ENCODE results near the gene DPYD. TPM values are rescaled to one million over a fixed set of nuclear protein-coding genes. Genes with fewer than 3 reads are reported as not detected.

Gene DPYD
- total and polyA plus RNA-seq, 9 of the 15 experiments (the other 6 are each of a cell fraction or from before 2014, with no cell fraction given): 0.03 to 0.25 (median 0.08) TPM; not detected in 2

DNA sequence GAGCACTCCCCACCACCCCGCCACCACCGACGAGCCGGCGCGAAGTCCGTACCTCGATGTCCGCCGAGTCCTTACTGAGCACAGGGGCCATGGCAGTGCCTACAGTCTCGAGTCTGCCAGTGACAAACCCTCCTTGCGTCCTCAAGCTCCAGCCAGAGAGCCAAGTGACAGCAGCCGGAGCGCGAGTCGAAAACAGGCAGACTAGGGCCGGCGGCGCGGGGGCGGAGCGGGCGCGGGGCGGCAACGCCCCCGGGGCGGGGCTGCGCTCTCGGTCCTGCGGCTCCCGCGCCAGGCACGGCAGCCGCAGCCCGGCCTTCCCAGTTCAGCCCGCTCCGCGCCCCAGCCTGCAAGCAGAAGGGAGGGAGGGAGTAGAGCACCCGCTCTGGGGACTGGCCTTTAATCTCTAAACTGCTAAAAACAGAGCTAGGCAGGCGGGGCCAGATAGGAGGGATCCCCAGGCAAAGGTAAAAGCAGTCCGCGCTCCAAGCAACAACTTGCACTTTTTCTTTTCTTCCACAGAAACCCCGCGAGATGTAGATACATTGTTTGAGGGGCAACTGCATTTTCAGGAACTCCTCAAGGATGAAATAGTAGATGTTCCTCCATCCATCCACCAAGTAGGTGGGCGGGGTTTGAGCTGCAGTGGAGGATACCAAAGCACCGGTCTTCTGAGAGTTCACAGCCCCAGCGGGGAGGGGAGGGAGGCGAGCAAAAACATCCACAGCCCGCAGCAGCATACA, at the start of gene DPYD (continued):
- TF ChIP-seq, protein P1, sequence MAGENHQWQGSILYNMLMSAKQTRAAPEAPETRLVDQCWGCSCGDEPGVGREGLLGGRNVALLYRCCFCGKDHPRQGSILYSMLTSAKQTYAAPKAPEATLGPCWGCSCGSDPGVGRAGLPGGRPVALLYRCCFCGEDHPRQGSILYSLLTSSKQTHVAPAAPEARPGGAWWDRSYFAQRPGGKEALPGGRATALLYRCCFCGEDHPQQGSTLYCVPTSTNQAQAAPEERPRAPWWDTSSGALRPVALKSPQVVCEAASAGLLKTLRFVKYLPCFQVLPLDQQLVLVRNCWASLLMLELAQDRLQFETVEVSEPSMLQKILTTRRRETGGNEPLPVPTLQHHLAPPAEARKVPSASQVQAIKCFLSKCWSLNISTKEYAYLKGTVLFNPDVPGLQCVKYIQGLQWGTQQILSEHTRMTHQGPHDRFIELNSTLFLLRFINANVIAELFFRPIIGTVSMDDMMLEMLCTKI (IDR thresholded peaks at IDR 0.05; ENCODE audit: partially characterized antibody): no peak
- TF ChIP-seq ARNT (IDR thresholded peaks at IDR 0.05): no peak
- TF ChIP-seq CCNT2 (IDR thresholded peaks at IDR 0.05; ENCODE audit: borderline replicate concordance, extremely low read depth, insufficient read length, low read depth, low read length): peak; percentile 24
- TF ChIP-seq ZBTB7A (IDR thresholded peaks at IDR 0.05; ENCODE audit: borderline replicate concordance, control insufficient read depth, low read depth, low read length): peak; percentile 19; the same call in 1 of the 2 replicates
- TF ChIP-seq CBX1 (IDR thresholded peaks at IDR 0.05; ENCODE audit: low read depth): 0 out of 2 replicates have a peak, but pooled peaks have one; percentile 25
- peak; percentile 10; the same call in 1 of the 2 replicates for TF ChIP-seq TAL1 (IDR thresholded peaks at IDR 0.05)
- TF ChIP-seq, protein P2, sequence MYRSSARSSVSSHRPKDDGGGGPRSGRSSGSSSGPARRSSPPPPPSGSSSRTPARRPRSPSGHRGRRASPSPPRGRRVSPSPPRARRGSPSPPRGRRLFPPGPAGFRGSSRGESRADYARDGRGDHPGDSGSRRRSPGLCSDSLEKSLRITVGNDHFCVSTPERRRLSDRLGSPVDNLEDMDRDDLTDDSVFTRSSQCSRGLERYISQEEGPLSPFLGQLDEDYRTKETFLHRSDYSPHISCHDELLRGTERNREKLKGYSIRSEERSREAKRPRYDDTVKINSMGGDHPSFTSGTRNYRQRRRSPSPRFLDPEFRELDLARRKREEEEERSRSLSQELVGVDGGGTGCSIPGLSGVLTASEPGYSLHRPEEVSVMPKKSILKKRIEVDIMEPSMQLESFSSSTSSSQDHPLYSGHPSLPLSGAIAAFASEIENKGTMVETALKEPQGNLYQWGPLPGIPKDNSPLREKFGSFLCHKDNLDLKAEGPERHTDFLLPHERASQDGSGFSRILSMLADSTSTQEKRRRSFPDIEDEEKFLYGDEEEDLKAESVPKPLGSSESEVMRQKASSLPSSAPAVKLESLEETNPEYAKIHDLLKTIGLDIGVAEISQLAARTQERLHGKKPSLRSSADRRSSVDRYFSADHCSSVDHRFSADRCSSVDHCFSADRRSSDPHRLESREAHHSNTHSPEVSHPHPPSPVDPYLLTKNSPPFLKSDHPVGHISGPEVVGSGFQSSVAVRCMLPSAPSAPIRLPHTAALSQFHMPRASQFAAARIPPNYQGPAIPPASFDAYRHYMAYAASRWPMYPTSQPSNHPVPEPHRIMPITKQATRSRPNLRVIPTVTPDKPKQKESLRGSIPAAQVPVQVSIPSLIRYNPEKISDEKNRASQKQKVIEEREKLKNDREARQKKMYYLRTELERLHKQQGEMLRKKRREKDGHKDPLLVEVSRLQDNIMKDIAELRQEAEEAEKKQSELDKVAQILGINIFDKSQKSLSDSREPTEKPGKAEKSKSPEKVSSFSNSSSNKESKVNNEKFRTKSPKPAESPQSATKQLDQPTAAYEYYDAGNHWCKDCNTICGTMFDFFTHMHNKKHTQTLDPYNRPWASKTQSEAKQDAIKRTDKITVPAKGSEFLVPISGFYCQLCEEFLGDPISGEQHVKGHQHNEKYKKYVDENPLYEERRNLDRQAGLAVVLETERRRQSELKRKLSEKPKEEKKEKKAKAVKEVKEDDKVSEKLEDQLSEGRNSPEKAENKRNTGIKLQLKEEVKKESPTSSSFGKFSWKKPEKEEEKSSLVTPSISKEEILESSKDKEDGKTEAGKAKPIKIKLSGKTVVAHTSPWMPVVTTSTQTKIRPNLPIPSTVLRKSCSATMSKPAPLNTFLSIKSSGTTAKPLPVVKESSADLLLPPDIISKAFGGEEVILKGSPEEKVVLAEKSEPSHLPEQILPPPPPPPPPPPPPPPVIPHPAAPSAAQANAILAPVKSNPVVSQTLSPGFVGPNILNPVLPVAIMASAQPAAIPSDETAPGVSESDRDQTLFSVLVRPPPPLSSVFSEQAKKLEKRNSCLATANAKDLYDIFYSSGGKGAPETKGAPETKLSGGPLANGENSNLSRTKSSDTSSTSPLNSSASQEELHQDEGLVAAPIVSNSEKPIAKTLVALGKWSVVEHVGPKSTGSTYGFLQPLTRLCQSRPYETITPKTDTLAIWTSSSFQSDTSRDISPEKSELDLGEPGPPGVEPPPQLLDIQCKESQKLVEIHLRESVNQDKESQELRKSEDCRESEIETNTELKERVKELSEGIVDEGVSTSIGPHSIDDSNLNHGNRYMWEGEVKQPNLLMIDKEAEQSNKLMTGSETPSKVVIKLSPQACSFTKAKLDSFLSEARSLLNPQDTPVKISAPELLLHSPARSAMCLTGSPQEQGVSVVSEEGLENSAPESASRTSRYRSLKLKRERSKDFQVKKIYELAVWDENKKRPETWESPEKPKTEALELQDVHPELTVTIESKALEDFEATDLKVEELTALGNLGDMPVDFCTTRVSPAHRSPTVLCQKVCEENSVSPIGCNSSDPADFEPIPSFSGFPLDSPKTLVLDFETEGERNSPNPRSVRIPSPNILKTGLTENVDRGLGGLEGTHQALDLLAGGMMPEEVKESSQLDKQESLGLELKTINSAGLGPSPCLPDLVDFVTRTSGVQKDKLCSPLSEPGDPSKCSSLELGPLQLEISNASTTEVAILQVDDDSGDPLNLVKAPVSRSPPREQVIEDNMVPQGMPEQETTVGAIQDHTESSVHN (IDR thresholded peaks at IDR 0.05; ENCODE audit: borderline replicate concordance in 1 of 2, low read depth in 1 of 2): no peak
- TF ChIP-seq TAF1 (IDR thresholded peaks at IDR 0.05; ENCODE audit: control insufficient read depth, extremely low read depth, insufficient read depth, low read length, severe bottlenecking): peak; percentile 33
- TF ChIP-seq XRCC3 (IDR thresholded peaks at IDR 0.05): no peak
- no peak for TF ChIP-seq ZFPM2 (CRISPR knock-in tag; IDR thresholded peaks at IDR 0.05)
- TF ChIP-seq POLR2G (IDR thresholded peaks at IDR 0.05; ENCODE audit: low read depth, low read length): 0 out of 2 replicates have a peak, but pooled peaks have one; percentile 35
- peak in 1 of 2 experiments; percentile 44; a peak in 2 of 4 replicates for TF ChIP-seq NRF1 (conservative IDR thresholded peaks at IDR 0.05 in 1 of 2, IDR thresholded peaks at IDR 0.05 in 1 of 2)
- TF ChIP-seq, protein P3, sequence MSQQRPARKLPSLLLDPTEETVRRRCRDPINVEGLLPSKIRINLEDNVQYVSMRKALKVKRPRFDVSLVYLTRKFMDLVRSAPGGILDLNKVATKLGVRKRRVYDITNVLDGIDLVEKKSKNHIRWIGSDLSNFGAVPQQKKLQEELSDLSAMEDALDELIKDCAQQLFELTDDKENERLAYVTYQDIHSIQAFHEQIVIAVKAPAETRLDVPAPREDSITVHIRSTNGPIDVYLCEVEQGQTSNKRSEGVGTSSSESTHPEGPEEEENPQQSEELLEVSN (IDR thresholded peaks at IDR 0.05; ENCODE audit: borderline replicate concordance in 1 of 2, extremely low read depth in 1 of 2, insufficient read depth in 1 of 2, insufficient read length in 1 of 2, low read depth in 1 of 2, low read length in 1 of 2, poor library complexity in 1 of 2, severe bottlenecking in 1 of 2): peak in 1 of 2 experiments; percentile 56
- no peak for TF ChIP-seq ETS2 (tag; IDR thresholded peaks at IDR 0.05; ENCODE audit: borderline replicate concordance, poor library complexity, severe bottlenecking)
- TF ChIP-seq ZNF436 (CRISPR knock-in tag; IDR thresholded peaks at IDR 0.05): no peak
